ENCODE results near the gene HGS. TPM values are rescaled to one million over a fixed set of nuclear protein-coding genes. Genes with fewer than 3 reads are reported as not detected.

Gene HGS
- total and polyA plus RNA-seq, 2 of the 13 experiments (the other 11 are each of a cell fraction or from before 2014, with no cell fraction given), result 73.3 to 78.1 TPM

GRCh38 chr17:81711814-81712467 is 28.1 kb downstream of the HGS start, which contains the start of gene SLC25A10 (continued):
- TF ChIP-seq NFIC (IDR thresholded peaks at IDR 0.05; ENCODE audit: low read length) (peak; percentile 34; the same call in 1 of the 2 replicates), ZNF496 (CRISPR knock-in tag; IDR thresholded peaks at IDR 0.05; ENCODE audit: insufficient replicate concordance) (peak; percentile 54), RFX1 (IDR thresholded peaks at IDR 0.05) (no peak), POGZ (CRISPR knock-in tag; IDR thresholded peaks at IDR 0.05) (peak; percentile 66; the same call in 1 of the 2 replicates), NFE2 (CRISPR knock-in tag; IDR thresholded peaks at IDR 0.05) (peak; percentile 46; the same call in 1 of the 2 replicates), ZNF12 (CRISPR knock-in tag; IDR thresholded peaks at IDR 0.05) (peak; percentile 87), ZFYVE20 (CRISPR knock-in tag; IDR thresholded peaks at IDR 0.05; ENCODE audit: borderline replicate concordance, low read depth) (peak; percentile 95; the same call in 1 of the 2 replicates), ARID2 (CRISPR knock-in tag; IDR thresholded peaks at IDR 0.05; ENCODE audit: borderline replicate concordance) (peak; percentile 96; the same call in 1 of the 2 replicates), THAP9 (CRISPR knock-in tag; IDR thresholded peaks at IDR 0.05; ENCODE audit: borderline replicate concordance) (peak; percentile 70), ZKSCAN5 (CRISPR knock-in tag; IDR thresholded peaks at IDR 0.05) (no peak), HCFC1 (IDR thresholded peaks at IDR 0.05; ENCODE audit: low read depth, low read length) (no peak), CSRNP1 (CRISPR knock-in tag; IDR thresholded peaks at IDR 0.05) (peak; percentile 99), ZNF589 (CRISPR knock-in tag; conservative IDR thresholded peaks at IDR 0.05) (peak; percentile 99), ZZZ3 (CRISPR knock-in tag; IDR thresholded peaks at IDR 0.05; ENCODE audit: borderline replicate concordance) (peak; percentile 84; the same call in 1 of the 2 replicates), HOXD1 (CRISPR knock-in tag; IDR thresholded peaks at IDR 0.05) (peak; percentile 98), DMAP1 (CRISPR knock-in tag; IDR thresholded peaks at IDR 0.05) (peak; percentile 95), CREB3 (CRISPR knock-in tag; IDR thresholded peaks at IDR 0.05) (peak; percentile 99), FOXM1 (CRISPR knock-in tag; IDR thresholded peaks at IDR 0.05) (peak; percentile 93), TFDP2 (CRISPR knock-in tag; IDR thresholded peaks at IDR 0.05) (peak; percentile 96), TCF12 (IDR thresholded peaks at IDR 0.05) (no peak), TCF12 (CRISPR knock-in tag; IDR thresholded peaks at IDR 0.05) (peak; percentile 93; the same call in 1 of the 2 replicates), RAD51 (IDR thresholded peaks at IDR 0.05; ENCODE audit: borderline replicate concordance) (no peak), ZSCAN25 (CRISPR knock-in tag; IDR thresholded peaks at IDR 0.05) (peak; percentile 87), NFRKB (IDR thresholded peaks at IDR 0.05) (no peak), KDM5B (CRISPR knock-in tag; IDR thresholded peaks at IDR 0.05; ENCODE audit: borderline replicate concordance) (peak; percentile 99), PCBP1 (IDR thresholded peaks at IDR 0.05; ENCODE audit: borderline replicate concordance, low read depth, low read length) (no peak)
